Activated T-cell treated with anti-CD3 and anti-CD28 coated beads for 48 hours (primary cell): Measurements from ENCODE around the gene LATS2.

Experiments used
- DNase-seq: peaks from one replicate; pipeline ENCODE4 v3.0.0-alpha.2; 2020; ENCODE audit warnings: low read depth

Gene LATS2

GRCh38 chr13:21047591-21048282 is 13.6 kb downstream of the LATS2 start:
- no peak for DNase-seq

GRCh38 chr13:21047087-21047486 is 14.3 kb downstream of the LATS2 start:
- no peak for DNase-seq

GRCh38 chr13:21046203-21046602 is 15.2 kb downstream of the LATS2 start:
- DNase-seq, result no peak

- DNase-seq, result no peak
Measured at GRCh38 chr13:21045100-21045499, 16.3 kb downstream of the LATS2 start.

GRCh38 chr13:21043898-21044297 is 17.5 kb downstream of the LATS2 start:
- no peak for DNase-seq

GRCh38 chr13:21040120-21040826 is 21.1 kb downstream of the LATS2 start:
- DNase-seq, result no peak

- no peak for DNase-seq
Measured at GRCh38 chr13:21039097-21039800, 22.1 kb downstream of the LATS2 start.

GRCh38 chr13:21037656-21038055 is 23.7 kb downstream of the LATS2 start:
- no peak for DNase-seq

GRCh38 chr13:21035498-21035897 is 25.9 kb downstream of the LATS2 start:
- no peak for DNase-seq

- no peak for DNase-seq
Measured at GRCh38 chr13:21034603-21035191, 26.7 kb downstream of the LATS2 start.

GRCh38 chr13:21033856-21034602 is 27.4 kb downstream of the LATS2 start:
- no peak for DNase-seq

- DNase-seq, result no peak
Measured at GRCh38 chr13:21033212-21033840, 28.1 kb downstream of the LATS2 start.

GRCh38 chr13:21032656-21033055 is 28.7 kb downstream of the LATS2 start:
- DNase-seq, result no peak

- DNase-seq, result no peak
Measured at GRCh38 chr13:21031594-21032275, 29.7 kb downstream of the LATS2 start.

GRCh38 chr13:21025539-21025938 is 35.8 kb downstream of the LATS2 start:
- DNase-seq, result no peak

- DNase-seq, result no peak
Measured at GRCh38 chr13:21022056-21022979, 39.1 kb downstream of the LATS2 start.

- DNase-seq, result no peak
Measured at GRCh38 chr13:21020581-21020980, 40.8 kb downstream of the LATS2 start.

- DNase-seq, result no peak
Measured at GRCh38 chr13:21020176-21020575, 41.2 kb downstream of the LATS2 start.

GRCh38 chr13:21018220-21018619 is 43.2 kb downstream of the LATS2 start:
- no peak for DNase-seq

GRCh38 chr13:21016487-21016886 is 44.9 kb downstream of the LATS2 start:
- DNase-seq, result no peak
